SK-N-SH treated with all-trans-retinoic acid at 6 μM for 48 hours (cell line): ENCODE measurements around the gene CLMN.

ENCODE experiments used
- ATAC-seq: fragments of 200-7000 bp; cut with Tn5 transposase; 3 replicates; pipeline ENCODE4 v1.9.1; 2020; ENCODE audit warnings: mild to moderate bottlenecking, moderate library complexity
- ARNTL ChIP-seq: fragments of 450-650 bp; formaldehyde crosslinking; IDR thresholded peaks from 2 replicates; pipeline ENCODE4 v1.5.0; 2020; ENCODE audit warnings: low read depth, mild to moderate bottlenecking, moderate library complexity, borderline replicate concordance
- BACH2 ChIP-seq: fragments of 250-450 bp; sonication (Bioruptor Pico); IDR thresholded peaks from 2 replicates; pipeline ENCODE4 v1.9.0; 2021; ENCODE audit warnings: mild to moderate bottlenecking, borderline replicate concordance
- CREB5 ChIP-seq: fragments of 250-450 bp; sonication (Bioruptor Pico); IDR thresholded peaks from 2 replicates; pipeline ENCODE4 v1.5.1; 2020; ENCODE audit warnings: low read depth, mild to moderate bottlenecking, moderate library complexity
- CSDC2 ChIP-seq: fragments of 250-450 bp; sonication (Bioruptor Pico); IDR thresholded peaks from 2 replicates; pipeline ENCODE4 v1.5.0; 2020; ENCODE audit warnings: mild to moderate bottlenecking, moderate library complexity
- ESRRG ChIP-seq: fragments of 250-450 bp; sonication (Bioruptor Pico); IDR thresholded peaks from 2 replicates; pipeline ENCODE4 v1.6.1; 2021; ENCODE audit warnings: mild to moderate bottlenecking
- GLIS3 ChIP-seq: fragments of 250-450 bp; sonication (Bioruptor Pico); IDR thresholded peaks from 2 replicates; pipeline ENCODE4 v1.5.0; 2020; ENCODE audit warnings: mild to moderate bottlenecking, moderate library complexity
- ISL1 ChIP-seq: fragments of 250-450 bp; sonication (Bioruptor Pico); IDR thresholded peaks from 2 replicates; pipeline ENCODE4 v2.1.2; 2022; ENCODE audit warnings: mild to moderate bottlenecking, moderate library complexity
- OSR1 ChIP-seq: fragments of 250-450 bp; sonication (Bioruptor Pico); IDR thresholded peaks from 2 replicates; pipeline ENCODE4 v1.8.0; 2022; ENCODE audit warnings: moderate library complexity, mild to moderate bottlenecking, inconsistent platforms
- PATZ1 ChIP-seq: fragments of 250-450 bp; sonication (Bioruptor Pico); IDR thresholded peaks from 2 replicates; pipeline ENCODE4 v1.8.0; 2020; ENCODE audit warnings: mild to moderate bottlenecking, moderate library complexity, borderline replicate concordance
- POU6F1 ChIP-seq: fragments of 250-450 bp; sonication (Bioruptor Pico); IDR thresholded peaks from 2 replicates; pipeline ENCODE4 v1.8.0; 2021; ENCODE audit warnings: low read depth, mild to moderate bottlenecking, moderate library complexity, borderline replicate concordance
- PPARA ChIP-seq: fragments of 250-450 bp; sonication (Bioruptor Pico); IDR thresholded peaks from 2 replicates; pipeline ENCODE4 v1.5.0; 2020; ENCODE audit warnings: mild to moderate bottlenecking, borderline replicate concordance
- RARB ChIP-seq: fragments of 250-450 bp; sonication (Bioruptor Pico); IDR thresholded peaks from 2 replicates; pipeline ENCODE4 v1.8.0; 2021; ENCODE audit warnings: mild to moderate bottlenecking, moderate library complexity
- SNAI2 ChIP-seq: fragments of 250-450 bp; sonication (Bioruptor Pico); IDR thresholded peaks from 2 replicates; pipeline ENCODE4 v1.5.0; 2020; ENCODE audit warnings: mild to moderate bottlenecking, moderate library complexity
- TCF4 ChIP-seq: fragments of 250-450 bp; sonication (Bioruptor Pico); IDR thresholded peaks from 2 replicates; pipeline ENCODE4 v1.8.0; 2021; ENCODE audit warnings: mild to moderate bottlenecking, moderate library complexity, borderline replicate concordance
- TOX ChIP-seq: fragments of 250-450 bp; sonication (Bioruptor Pico); IDR thresholded peaks from 2 replicates; pipeline ENCODE4 v1.8.0; 2021; ENCODE audit warnings: mild to moderate bottlenecking, moderate library complexity, borderline replicate concordance
- TSHZ2 ChIP-seq: fragments of 250-450 bp; sonication (Bioruptor Pico); IDR thresholded peaks from 2 replicates; pipeline ENCODE4 v1.5.0; 2020; ENCODE audit warnings: mild to moderate bottlenecking, moderate library complexity
- ZC3H10 ChIP-seq: fragments of 250-450 bp; sonication (Bioruptor Pico); IDR thresholded peaks from 2 replicates; pipeline ENCODE4 v1.5.1; 2021; ENCODE audit warnings: mild to moderate bottlenecking, moderate library complexity
- ZFP3 ChIP-seq: fragments of 250-450 bp; sonication (Bioruptor Pico); IDR thresholded peaks from 2 replicates; pipeline ENCODE4 v1.5.0; 2020; ENCODE audit warnings: mild to moderate bottlenecking, moderate library complexity
- ZFP30 ChIP-seq: fragments of 450-650 bp; formaldehyde crosslinking; IDR thresholded peaks from 2 replicates; pipeline ENCODE4 v1.5.0; 2022; ENCODE audit warnings: mild to moderate bottlenecking, moderate library complexity
- ZNF565 ChIP-seq: fragments of 450-650 bp; formaldehyde crosslinking; conservative IDR thresholded peaks from 2 replicates; pipeline ENCODE4 v1.5.0; 2020; ENCODE audit warnings: low read depth, mild to moderate bottlenecking, moderate library complexity
- ZNF70 ChIP-seq: fragments of 450-650 bp; formaldehyde crosslinking; IDR thresholded peaks from 2 replicates; pipeline ENCODE4 v1.5.0; 2020; ENCODE audit warnings: mild to moderate bottlenecking, moderate library complexity

CLMN gene

GRCh38 chr14:95190857-95191256, 128.9 kb downstream of the CLMN start:
- TF ChIP-seq ESRRG (CRISPR knock-in tag) (no peak), TOX (CRISPR knock-in tag) (no peak), GLIS3 (CRISPR knock-in tag) (no peak), ZFP3 (CRISPR knock-in tag) (no peak), OSR1 (no peak), PPARA (no peak), CREB5 (CRISPR knock-in tag) (no peak), ZFP30 (CRISPR knock-in tag) (no peak), CSDC2 (CRISPR knock-in tag) (no peak)
- no peak for ATAC-seq

- no peak for ATAC-seq
- TF ChIP-seq ISL1 (no peak), ESRRG (CRISPR knock-in tag) (no peak), CREB5 (CRISPR knock-in tag) (no peak), SNAI2 (no peak), TSHZ2 (CRISPR knock-in tag) (no peak), PATZ1 (CRISPR knock-in tag) (no peak), ARNTL (CRISPR knock-in tag) (no peak), TCF4 (CRISPR knock-in tag) (no peak), ZFP3 (CRISPR knock-in tag) (no peak), CSDC2 (CRISPR knock-in tag) (no peak), BACH2 (CRISPR knock-in tag) (no peak), PPARA (no peak), RARB (CRISPR knock-in tag) (no peak), TOX (CRISPR knock-in tag) (no peak), GLIS3 (CRISPR knock-in tag) (no peak), ZNF70 (no peak), ZC3H10 (CRISPR knock-in tag) (no peak), ZFP30 (CRISPR knock-in tag) (no peak), POU6F1 (CRISPR knock-in tag) (no peak), OSR1 (no peak)
These were observed 129.3 kb downstream of the CLMN start for GRCh38 chr14:95190346-95190840.

GRCh38 chr14:95189367-95190132, 130.2 kb downstream of the CLMN start:
- no peak for ATAC-seq
- no peak for TF ChIP-seq ZFP30 (CRISPR knock-in tag)
- no peak for TF ChIP-seq TCF4 (CRISPR knock-in tag)
- TF ChIP-seq BACH2 (CRISPR knock-in tag) = no peak
- TF ChIP-seq PATZ1 (CRISPR knock-in tag) = no peak
- TF ChIP-seq PPARA = no peak
- TF ChIP-seq ARNTL (CRISPR knock-in tag) = no peak
- no peak for TF ChIP-seq TSHZ2 (CRISPR knock-in tag)
- TF ChIP-seq ZFP3 (CRISPR knock-in tag) = no peak
- no peak for TF ChIP-seq ZNF565 (CRISPR knock-in tag)
- no peak for TF ChIP-seq GLIS3 (CRISPR knock-in tag)
- no peak for TF ChIP-seq CSDC2 (CRISPR knock-in tag)
- TF ChIP-seq ZNF70 = no peak
- TF ChIP-seq SNAI2 = no peak
